ENCODE data around the gene CHST7.

DNA sequence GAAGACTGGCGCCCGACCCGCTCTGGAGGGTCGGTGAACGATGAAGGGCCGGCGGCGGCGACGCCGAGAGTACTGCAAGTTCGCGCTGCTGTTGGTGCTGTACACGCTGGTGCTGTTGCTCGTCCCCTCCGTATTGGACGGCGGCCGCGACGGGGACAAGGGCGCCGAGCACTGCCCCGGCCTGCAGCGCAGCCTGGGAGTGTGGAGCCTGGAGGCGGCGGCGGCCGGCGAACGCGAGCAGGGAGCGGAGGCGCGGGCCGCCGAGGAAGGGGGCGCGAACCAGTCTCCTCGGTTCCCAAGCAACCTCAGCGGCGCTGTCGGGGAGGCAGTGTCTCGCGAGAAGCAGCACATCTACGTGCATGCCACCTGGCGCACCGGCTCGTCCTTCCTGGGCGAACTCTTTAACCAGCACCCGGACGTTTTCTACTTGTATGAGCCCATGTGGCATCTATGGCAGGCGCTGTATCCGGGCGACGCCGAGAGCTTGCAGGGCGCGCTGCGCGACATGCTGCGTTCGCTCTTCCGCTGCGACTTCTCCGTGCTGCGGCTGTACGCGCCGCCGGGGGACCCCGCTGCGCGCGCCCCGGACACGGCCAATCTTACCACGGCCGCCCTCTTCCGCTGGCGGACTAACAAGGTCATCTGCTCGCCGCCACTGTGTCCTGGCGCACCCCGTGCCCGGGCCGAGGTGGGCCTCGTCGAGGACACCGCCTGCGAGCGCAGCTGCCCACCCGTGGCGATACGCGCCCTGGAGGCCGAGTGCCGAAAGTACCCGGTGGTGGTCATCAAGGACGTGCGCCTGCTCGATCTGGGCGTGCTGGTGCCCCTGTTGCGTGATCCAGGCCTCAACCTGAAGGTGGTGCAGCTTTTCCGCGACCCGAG is 568 bp downstream of the CHST7 start:
- TF ChIP-seq SIX5 (IDR thresholded peaks at IDR 0.05; ENCODE audit: low read depth, low read length): no peak
- TF ChIP-seq, protein P1, sequence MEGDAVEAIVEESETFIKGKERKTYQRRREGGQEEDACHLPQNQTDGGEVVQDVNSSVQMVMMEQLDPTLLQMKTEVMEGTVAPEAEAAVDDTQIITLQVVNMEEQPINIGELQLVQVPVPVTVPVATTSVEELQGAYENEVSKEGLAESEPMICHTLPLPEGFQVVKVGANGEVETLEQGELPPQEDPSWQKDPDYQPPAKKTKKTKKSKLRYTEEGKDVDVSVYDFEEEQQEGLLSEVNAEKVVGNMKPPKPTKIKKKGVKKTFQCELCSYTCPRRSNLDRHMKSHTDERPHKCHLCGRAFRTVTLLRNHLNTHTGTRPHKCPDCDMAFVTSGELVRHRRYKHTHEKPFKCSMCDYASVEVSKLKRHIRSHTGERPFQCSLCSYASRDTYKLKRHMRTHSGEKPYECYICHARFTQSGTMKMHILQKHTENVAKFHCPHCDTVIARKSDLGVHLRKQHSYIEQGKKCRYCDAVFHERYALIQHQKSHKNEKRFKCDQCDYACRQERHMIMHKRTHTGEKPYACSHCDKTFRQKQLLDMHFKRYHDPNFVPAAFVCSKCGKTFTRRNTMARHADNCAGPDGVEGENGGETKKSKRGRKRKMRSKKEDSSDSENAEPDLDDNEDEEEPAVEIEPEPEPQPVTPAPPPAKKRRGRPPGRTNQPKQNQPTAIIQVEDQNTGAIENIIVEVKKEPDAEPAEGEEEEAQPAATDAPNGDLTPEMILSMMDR (IDR thresholded peaks at IDR 0.05; ENCODE audit: control extremely low read depth in 1 of 3, insufficient read depth in 1 of 3, low read depth in 1 of 3, low read length in 3 of 3): peak in 1 of 3 experiments; percentile 7; a peak in 1 of 4 replicates
- no peak for TF ChIP-seq TEAD4 (IDR thresholded peaks at IDR 0.05; ENCODE audit: low read depth, low read length)

Measured in H1 (cell line).